Measurements from ENCODE around the gene METTL8. TPM values are rescaled to one million over a fixed set of nuclear protein-coding genes. Genes with fewer than 3 reads are reported as not detected.

Gene METTL8
- total RNA-seq, 1 experiment from 2014 or later: 34.4 TPM

DNA sequence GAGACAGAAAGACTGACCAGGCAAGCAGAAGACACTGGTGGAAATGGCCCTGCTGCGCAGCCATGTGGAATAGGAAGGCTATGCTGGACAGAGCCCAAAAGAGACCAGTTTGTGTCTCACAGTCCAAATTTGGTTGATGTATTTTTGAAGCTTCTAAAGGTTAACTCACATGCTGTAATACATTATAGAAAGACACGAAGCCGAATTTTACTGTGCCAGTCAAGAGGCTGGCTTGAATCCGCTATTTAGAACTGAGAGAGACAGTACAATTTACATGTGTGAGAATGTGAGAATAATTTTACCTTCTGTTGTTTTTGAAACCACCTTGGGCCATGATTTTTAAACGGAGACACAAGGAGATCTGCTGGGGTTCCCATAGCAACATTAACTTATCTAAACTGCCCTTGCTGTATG, 113.6 kb downstream of the METTL8 start:
- Histone ChIP-seq H3K4me1 (ENCODE audit: control insufficient read depth in 1 of 2, insufficient read depth in 2 of 2, low read length in 2 of 2) (no peaks in the 10 kb centered on the region), H3K9me2 (ENCODE audit: insufficient read depth) (no peaks in the 10 kb centered on the region), H3K27me3 (ENCODE audit: insufficient read depth, low read length) (no peaks in the 10 kb centered on the region), H3K27ac (ENCODE audit: low read depth, low read length) (no peak overlapping the region), H3K4me2 (ENCODE audit: low read length) (no peak overlapping the region), H3K36me3 (ENCODE audit: control insufficient read depth in 1 of 2, insufficient read depth in 2 of 2, low read length in 2 of 2) (peaks cover 0 to 2% of the 10 kb centered on the region in 2 experiments; a peak in 1 of 4 replicates), H3K79me2 (ENCODE audit: insufficient read depth, low read length) (no peaks in the 10 kb centered on the region), H4K20me1 (ENCODE audit: insufficient read depth) (no peaks in the 10 kb centered on the region), H3K9me3 (ENCODE audit: control insufficient read depth in 1 of 2, insufficient read depth in 1 of 2, low read depth in 1 of 2, low read length in 2 of 2) (no peaks in the 10 kb centered on the region), H3K9ac (ENCODE audit: low read length) (no peak overlapping the region), H2AFZ (ENCODE audit: low read depth, low read length, poor library complexity, severe bottlenecking) (no peak overlapping the region), H3K4me3 (replicated peaks in 1 of 2; ENCODE audit: low read depth in 1 of 2, low read length in 2 of 2) (no peak overlapping the region)
- ATAC-seq (no peak), DNase-seq (ENCODE audit: low read depth, low spot score) (no peak)
- RAD21 ChIA-PET (ENCODE audit: low non-redundant PET in 1 of 2, low total read pairs in 2 of 2, uncharacterized antibody in 2 of 2, unreplicated experiment in 2 of 2): no interaction called here
- intact Hi-C loops (cut with micrococcal nuclease): no loop called here
- CTCF ChIA-PET: no interaction called here
- POLR2A ChIA-PET: no interaction called here
- TF ChIP-seq EZH2phosphoT487 (IDR thresholded peaks at IDR 0.05; ENCODE audit: borderline replicate concordance) (no peak), JUND (IDR thresholded peaks at IDR 0.05) (no peak), CEBPB (IDR thresholded peaks at IDR 0.05; ENCODE audit: low read depth) (no peak), CBX3 (IDR thresholded peaks at IDR 0.05; ENCODE audit: low read depth) (no peak), EGR1 (IDR thresholded peaks at IDR 0.05; ENCODE audit: low read depth) (no peak), FOSL1 (IDR thresholded peaks at IDR 0.05; ENCODE audit: low read depth) (no peak), RAD21 (IDR thresholded peaks at IDR 0.05; ENCODE audit: low read depth) (no peak), TCF7L2 (IDR thresholded peaks at IDR 0.05; ENCODE audit: borderline replicate concordance, extremely low read depth, insufficient read depth, insufficient read length) (no peak), YY1 (IDR thresholded peaks at IDR 0.05; ENCODE audit: extremely low read depth, insufficient replicate concordance, low read depth, low read length) (no peak), POLR2A (IDR thresholded peaks at IDR 0.05; ENCODE audit: borderline replicate concordance, extremely low read depth, insufficient read depth, insufficient read length) (no peak), ELF1 (IDR thresholded peaks at IDR 0.05; ENCODE audit: borderline replicate concordance, low read depth) (no peak), SRF (IDR thresholded peaks at IDR 0.05; ENCODE audit: low read depth) (no peak)
- TF ChIP-seq, protein P1, sequence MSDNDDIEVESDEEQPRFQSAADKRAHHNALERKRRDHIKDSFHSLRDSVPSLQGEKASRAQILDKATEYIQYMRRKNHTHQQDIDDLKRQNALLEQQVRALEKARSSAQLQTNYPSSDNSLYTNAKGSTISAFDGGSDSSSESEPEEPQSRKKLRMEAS (IDR thresholded peaks at IDR 0.05): no peak
- TF ChIP-seq, protein P2, sequence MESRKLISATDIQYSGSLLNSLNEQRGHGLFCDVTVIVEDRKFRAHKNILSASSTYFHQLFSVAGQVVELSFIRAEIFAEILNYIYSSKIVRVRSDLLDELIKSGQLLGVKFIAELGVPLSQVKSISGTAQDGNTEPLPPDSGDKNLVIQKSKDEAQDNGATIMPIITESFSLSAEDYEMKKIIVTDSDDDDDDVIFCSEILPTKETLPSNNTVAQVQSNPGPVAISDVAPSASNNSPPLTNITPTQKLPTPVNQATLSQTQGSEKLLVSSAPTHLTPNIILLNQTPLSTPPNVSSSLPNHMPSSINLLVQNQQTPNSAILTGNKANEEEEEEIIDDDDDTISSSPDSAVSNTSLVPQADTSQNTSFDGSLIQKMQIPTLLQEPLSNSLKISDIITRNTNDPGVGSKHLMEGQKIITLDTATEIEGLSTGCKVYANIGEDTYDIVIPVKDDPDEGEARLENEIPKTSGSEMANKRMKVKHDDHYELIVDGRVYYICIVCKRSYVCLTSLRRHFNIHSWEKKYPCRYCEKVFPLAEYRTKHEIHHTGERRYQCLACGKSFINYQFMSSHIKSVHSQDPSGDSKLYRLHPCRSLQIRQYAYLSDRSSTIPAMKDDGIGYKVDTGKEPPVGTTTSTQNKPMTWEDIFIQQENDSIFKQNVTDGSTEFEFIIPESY (IDR thresholded peaks at IDR 0.05; ENCODE audit: extremely low read depth, insufficient replicate concordance, low read length): no peak
- no TSS peak for BruUV-seq (replicated peaks)

Measured in HCT116 (cell line).